HEK293 (cell line): Measurements from ENCODE around the gene SLC4A8.
A peak's percentile ranks its signal among the peaks of the same experiment; 100 is the strongest.

ENCODE experiments used
- FEZF1 ChIP-seq: fragments of 450-650 bp; formaldehyde crosslinking; IDR thresholded peaks from 2 replicates; pipeline ENCODE4 v1.5.1; 2016; ENCODE audit warnings: missing biosample characterization, missing genetic modification characterization
- GFI1B ChIP-seq: fragments of 450-650 bp; formaldehyde crosslinking; IDR thresholded peaks from 2 replicates; pipeline ENCODE4 v1.5.1; 2016; ENCODE audit warnings: missing biosample characterization, missing genetic modification characterization
- KLF1 ChIP-seq: fragments of 450-650 bp; formaldehyde crosslinking; IDR thresholded peaks from 2 replicates; pipeline ENCODE4 v1.5.1; 2016; ENCODE audit warnings: missing biosample characterization, missing genetic modification characterization
- OSR2 ChIP-seq: fragments of 450-650 bp; formaldehyde crosslinking; IDR thresholded peaks from 2 replicates; pipeline ENCODE4 v1.5.1; 2016; ENCODE audit warnings: missing biosample characterization, missing genetic modification characterization
- ZNF133 ChIP-seq: fragments of 450-650 bp; formaldehyde crosslinking; IDR thresholded peaks from 2 replicates; pipeline ENCODE4 v1.5.1; 2016; ENCODE audit warnings: missing biosample characterization, missing genetic modification characterization
- ZNF169 ChIP-seq: fragments of 450-650 bp; formaldehyde crosslinking; IDR thresholded peaks from 2 replicates; pipeline ENCODE4 v1.5.1; 2016; ENCODE audit warnings: missing biosample characterization, missing genetic modification characterization
- ZNF221 ChIP-seq: fragments of 450-650 bp; formaldehyde crosslinking; IDR thresholded peaks from 2 replicates; pipeline ENCODE4 v1.5.1; 2017; ENCODE audit warnings: missing biosample characterization, missing genetic modification characterization, borderline replicate concordance
- ZNF280C ChIP-seq: fragments of 450-650 bp; formaldehyde crosslinking; IDR thresholded peaks from 2 replicates; pipeline ENCODE4 v1.5.1; 2016; ENCODE audit warnings: missing biosample characterization, missing genetic modification characterization
- ZNF280D ChIP-seq: fragments of 450-650 bp; formaldehyde crosslinking; IDR thresholded peaks from 2 replicates; pipeline ENCODE4 v1.5.1; 2016; ENCODE audit warnings: missing biosample characterization, missing genetic modification characterization
- ZNF366 ChIP-seq: fragments of 450-650 bp; formaldehyde crosslinking; conservative IDR thresholded peaks from 2 replicates; pipeline ENCODE4 v1.5.1; 2016; ENCODE audit warnings: missing biosample characterization, missing genetic modification characterization
- ZNF416 ChIP-seq: fragments of 450-650 bp; formaldehyde crosslinking; IDR thresholded peaks from 2 replicates; pipeline ENCODE4 v1.5.1; 2016; ENCODE audit warnings: missing biosample characterization, missing genetic modification characterization
- ZNF433 ChIP-seq: fragments of 450-650 bp; formaldehyde crosslinking; IDR thresholded peaks from 2 replicates; pipeline ENCODE4 v1.5.1; 2016; ENCODE audit warnings: missing biosample characterization, missing genetic modification characterization, low read depth
- ZNF530 ChIP-seq: fragments of 450-650 bp; formaldehyde crosslinking; IDR thresholded peaks from 2 replicates; pipeline ENCODE4 v1.5.1; 2016; ENCODE audit warnings: low read depth, missing biosample characterization, missing genetic modification characterization
- ZNF561 ChIP-seq: fragments of 450-650 bp; IDR thresholded peaks from 2 replicates; pipeline ENCODE4 v1.5.1; 2018; ENCODE audit warnings: missing biosample characterization, missing genetic modification characterization, borderline replicate concordance
- ZNF585B ChIP-seq: fragments of 450-650 bp; formaldehyde crosslinking; IDR thresholded peaks from 2 replicates; pipeline ENCODE4 v1.5.1; 2016; ENCODE audit warnings: missing biosample characterization, missing genetic modification characterization
- ZXDB ChIP-seq: fragments of 450-650 bp; formaldehyde crosslinking; IDR thresholded peaks from 2 replicates; pipeline ENCODE4 v1.5.1; 2016; ENCODE audit warnings: missing biosample characterization, missing genetic modification characterization
- TF ChIP-seq, protein P1 (sequence below): fragments of 450-650 bp; formaldehyde crosslinking; IDR thresholded peaks from 2 replicates; pipeline ENCODE4 v1.5.1; 2016; ENCODE audit warnings: missing biosample characterization, missing genetic modification characterization
- TF ChIP-seq, protein P2 (sequence below): fragments of 450-650 bp; formaldehyde crosslinking; IDR thresholded peaks from 2 replicates; pipeline ENCODE4 v1.5.1; 2017; ENCODE audit warnings: missing biosample characterization, missing genetic modification characterization
- TF ChIP-seq, protein P3 (sequence below): fragments of 450-650 bp; IDR thresholded peaks from 2 replicates; pipeline ENCODE4 v1.5.1; 2018; ENCODE audit warnings: missing biosample characterization, missing genetic modification characterization
- TF ChIP-seq, protein P4 (sequence below): IDR thresholded peaks from 2 replicates; pipeline ENCODE4 v1.6.1; 2011; ENCODE audit warnings: mild to moderate bottlenecking, low read depth, low read length, borderline replicate concordance
- TF ChIP-seq, protein P5 (sequence below): fragments of 450-650 bp; formaldehyde crosslinking; IDR thresholded peaks from 2 replicates; pipeline ENCODE4 v1.5.1; 2016; ENCODE audit warnings: missing biosample characterization, missing genetic modification characterization, borderline replicate concordance

SLC4A8 gene

GRCh38 chr12:51389302-51389999, 35.2 kb upstream of the SLC4A8 start (continued):
- TF ChIP-seq ZNF280D = no peak
- TF ChIP-seq KLF1 (tag by site-specific recombination) = peak; percentile 91
- TF ChIP-seq GFI1B = peak; percentile 22; the same call in 1 of the 2 replicates
- no peak for TF ChIP-seq ZNF585B (tag by site-specific recombination)
- TF ChIP-seq, protein P1, sequence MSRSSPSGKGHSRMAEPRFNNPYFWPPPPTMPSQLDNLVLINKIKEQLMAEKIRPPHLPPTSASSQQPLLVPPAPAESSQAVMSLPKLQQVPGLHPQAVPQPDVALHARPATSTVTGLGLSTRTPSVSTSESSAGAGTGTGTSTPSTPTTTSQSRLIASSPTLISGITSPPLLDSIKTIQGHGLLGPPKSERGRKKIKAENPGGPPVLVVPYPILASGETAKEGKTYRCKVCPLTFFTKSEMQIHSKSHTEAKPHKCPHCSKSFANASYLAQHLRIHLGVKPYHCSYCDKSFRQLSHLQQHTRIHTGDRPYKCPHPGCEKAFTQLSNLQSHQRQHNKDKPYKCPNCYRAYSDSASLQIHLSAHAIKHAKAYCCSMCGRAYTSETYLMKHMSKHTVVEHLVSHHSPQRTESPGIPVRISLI (tag by site-specific recombination) = no peak
- TF ChIP-seq ZNF280C (tag by site-specific recombination) = no peak
- no peak for TF ChIP-seq ZNF416 (tag by site-specific recombination)
- no peak for TF ChIP-seq ZNF133
- TF ChIP-seq ZNF169 (tag by site-specific recombination) = no peak
- TF ChIP-seq OSR2 (tag by site-specific recombination) = peak; percentile 76
- TF ChIP-seq, protein P2, sequence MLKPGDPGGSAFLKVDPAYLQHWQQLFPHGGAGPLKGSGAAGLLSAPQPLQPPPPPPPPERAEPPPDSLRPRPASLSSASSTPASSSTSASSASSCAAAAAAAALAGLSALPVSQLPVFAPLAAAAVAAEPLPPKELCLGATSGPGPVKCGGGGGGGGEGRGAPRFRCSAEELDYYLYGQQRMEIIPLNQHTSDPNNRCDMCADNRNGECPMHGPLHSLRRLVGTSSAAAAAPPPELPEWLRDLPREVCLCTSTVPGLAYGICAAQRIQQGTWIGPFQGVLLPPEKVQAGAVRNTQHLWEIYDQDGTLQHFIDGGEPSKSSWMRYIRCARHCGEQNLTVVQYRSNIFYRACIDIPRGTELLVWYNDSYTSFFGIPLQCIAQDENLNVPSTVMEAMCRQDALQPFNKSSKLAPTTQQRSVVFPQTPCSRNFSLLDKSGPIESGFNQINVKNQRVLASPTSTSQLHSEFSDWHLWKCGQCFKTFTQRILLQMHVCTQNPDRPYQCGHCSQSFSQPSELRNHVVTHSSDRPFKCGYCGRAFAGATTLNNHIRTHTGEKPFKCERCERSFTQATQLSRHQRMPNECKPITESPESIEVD (tag by site-specific recombination) = 0 out of 2 replicates have a peak, but pooled peaks have one; percentile 49
- peak; percentile 71 for TF ChIP-seq ZNF366 (tag by site-specific recombination)
- no peak for TF ChIP-seq ZNF221 (tag by site-specific recombination)
- no peak for TF ChIP-seq ZNF530 (tag by site-specific recombination)
- TF ChIP-seq, protein P3, sequence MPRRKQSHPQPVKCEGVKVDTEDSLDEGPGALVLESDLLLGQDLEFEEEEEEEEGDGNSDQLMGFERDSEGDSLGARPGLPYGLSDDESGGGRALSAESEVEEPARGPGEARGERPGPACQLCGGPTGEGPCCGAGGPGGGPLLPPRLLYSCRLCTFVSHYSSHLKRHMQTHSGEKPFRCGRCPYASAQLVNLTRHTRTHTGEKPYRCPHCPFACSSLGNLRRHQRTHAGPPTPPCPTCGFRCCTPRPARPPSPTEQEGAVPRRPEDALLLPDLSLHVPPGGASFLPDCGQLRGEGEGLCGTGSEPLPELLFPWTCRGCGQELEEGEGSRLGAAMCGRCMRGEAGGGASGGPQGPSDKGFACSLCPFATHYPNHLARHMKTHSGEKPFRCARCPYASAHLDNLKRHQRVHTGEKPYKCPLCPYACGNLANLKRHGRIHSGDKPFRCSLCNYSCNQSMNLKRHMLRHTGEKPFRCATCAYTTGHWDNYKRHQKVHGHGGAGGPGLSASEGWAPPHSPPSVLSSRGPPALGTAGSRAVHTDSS (tag by site-specific recombination) = no peak
- TF ChIP-seq, protein P4, sequence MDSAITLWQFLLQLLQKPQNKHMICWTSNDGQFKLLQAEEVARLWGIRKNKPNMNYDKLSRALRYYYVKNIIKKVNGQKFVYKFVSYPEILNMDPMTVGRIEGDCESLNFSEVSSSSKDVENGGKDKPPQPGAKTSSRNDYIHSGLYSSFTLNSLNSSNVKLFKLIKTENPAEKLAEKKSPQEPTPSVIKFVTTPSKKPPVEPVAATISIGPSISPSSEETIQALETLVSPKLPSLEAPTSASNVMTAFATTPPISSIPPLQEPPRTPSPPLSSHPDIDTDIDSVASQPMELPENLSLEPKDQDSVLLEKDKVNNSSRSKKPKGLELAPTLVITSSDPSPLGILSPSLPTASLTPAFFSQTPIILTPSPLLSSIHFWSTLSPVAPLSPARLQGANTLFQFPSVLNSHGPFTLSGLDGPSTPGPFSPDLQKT = no peak
- TF ChIP-seq FEZF1 (tag by site-specific recombination) = peak; percentile 61; the same call in 1 of the 2 replicates
- TF ChIP-seq ZXDB (tag by site-specific recombination) = peak; percentile 76; the same call in 1 of the 2 replicates
- no peak for TF ChIP-seq ZNF433
- TF ChIP-seq, protein P5, sequence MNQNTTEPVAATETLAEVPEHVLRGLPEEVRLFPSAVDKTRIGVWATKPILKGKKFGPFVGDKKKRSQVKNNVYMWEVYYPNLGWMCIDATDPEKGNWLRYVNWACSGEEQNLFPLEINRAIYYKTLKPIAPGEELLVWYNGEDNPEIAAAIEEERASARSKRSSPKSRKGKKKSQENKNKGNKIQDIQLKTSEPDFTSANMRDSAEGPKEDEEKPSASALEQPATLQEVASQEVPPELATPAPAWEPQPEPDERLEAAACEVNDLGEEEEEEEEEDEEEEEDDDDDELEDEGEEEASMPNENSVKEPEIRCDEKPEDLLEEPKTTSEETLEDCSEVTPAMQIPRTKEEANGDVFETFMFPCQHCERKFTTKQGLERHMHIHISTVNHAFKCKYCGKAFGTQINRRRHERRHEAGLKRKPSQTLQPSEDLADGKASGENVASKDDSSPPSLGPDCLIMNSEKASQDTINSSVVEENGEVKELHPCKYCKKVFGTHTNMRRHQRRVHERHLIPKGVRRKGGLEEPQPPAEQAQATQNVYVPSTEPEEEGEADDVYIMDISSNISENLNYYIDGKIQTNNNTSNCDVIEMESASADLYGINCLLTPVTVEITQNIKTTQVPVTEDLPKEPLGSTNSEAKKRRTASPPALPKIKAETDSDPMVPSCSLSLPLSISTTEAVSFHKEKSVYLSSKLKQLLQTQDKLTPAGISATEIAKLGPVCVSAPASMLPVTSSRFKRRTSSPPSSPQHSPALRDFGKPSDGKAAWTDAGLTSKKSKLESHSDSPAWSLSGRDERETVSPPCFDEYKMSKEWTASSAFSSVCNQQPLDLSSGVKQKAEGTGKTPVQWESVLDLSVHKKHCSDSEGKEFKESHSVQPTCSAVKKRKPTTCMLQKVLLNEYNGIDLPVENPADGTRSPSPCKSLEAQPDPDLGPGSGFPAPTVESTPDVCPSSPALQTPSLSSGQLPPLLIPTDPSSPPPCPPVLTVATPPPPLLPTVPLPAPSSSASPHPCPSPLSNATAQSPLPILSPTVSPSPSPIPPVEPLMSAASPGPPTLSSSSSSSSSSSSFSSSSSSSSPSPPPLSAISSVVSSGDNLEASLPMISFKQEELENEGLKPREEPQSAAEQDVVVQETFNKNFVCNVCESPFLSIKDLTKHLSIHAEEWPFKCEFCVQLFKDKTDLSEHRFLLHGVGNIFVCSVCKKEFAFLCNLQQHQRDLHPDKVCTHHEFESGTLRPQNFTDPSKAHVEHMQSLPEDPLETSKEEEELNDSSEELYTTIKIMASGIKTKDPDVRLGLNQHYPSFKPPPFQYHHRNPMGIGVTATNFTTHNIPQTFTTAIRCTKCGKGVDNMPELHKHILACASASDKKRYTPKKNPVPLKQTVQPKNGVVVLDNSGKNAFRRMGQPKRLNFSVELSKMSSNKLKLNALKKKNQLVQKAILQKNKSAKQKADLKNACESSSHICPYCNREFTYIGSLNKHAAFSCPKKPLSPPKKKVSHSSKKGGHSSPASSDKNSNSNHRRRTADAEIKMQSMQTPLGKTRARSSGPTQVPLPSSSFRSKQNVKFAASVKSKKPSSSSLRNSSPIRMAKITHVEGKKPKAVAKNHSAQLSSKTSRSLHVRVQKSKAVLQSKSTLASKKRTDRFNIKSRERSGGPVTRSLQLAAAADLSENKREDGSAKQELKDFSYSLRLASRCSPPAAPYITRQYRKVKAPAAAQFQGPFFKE (tag by site-specific recombination) = no peak
- TF ChIP-seq ZNF561 = no peak
